T-helper 1 cell treated with Interleukin-12 subunit alpha and Interleukin-12 subunit beta and Interleukin-4 antibody, amounts not matched to agents 30 μg/mL and 1 μg/mL, for 36 hours (primary cell): ENCODE data around the gene GPX4.

Experiments used
- H3K27ac Mint-ChIP-seq: one replicate; pipeline ENCODE4 v1.8.0; 2021; ENCODE audit warnings: mild to moderate bottlenecking, mixed read lengths
- H3K27me3 Mint-ChIP-seq: one replicate; pipeline ENCODE4 v1.8.0; 2021; ENCODE audit warnings: low read depth, mixed read lengths
- H3K36me3 Mint-ChIP-seq: one replicate; pipeline ENCODE4 v1.8.0; 2021; ENCODE audit warnings: low read depth, mixed read lengths
- H3K4me1 Mint-ChIP-seq: one replicate; pipeline ENCODE4 v1.8.0; 2021; ENCODE audit warnings: low read depth, mixed read lengths
- H3K4me3 Mint-ChIP-seq: one replicate; pipeline ENCODE4 v1.8.0; 2021; ENCODE audit warnings: mild to moderate bottlenecking, moderate library complexity, mixed read lengths
- H3K9me3 Mint-ChIP-seq: one replicate; pipeline ENCODE4 v1.8.0; 2021; ENCODE audit warnings: mixed read lengths

GPX4 gene

DNA sequence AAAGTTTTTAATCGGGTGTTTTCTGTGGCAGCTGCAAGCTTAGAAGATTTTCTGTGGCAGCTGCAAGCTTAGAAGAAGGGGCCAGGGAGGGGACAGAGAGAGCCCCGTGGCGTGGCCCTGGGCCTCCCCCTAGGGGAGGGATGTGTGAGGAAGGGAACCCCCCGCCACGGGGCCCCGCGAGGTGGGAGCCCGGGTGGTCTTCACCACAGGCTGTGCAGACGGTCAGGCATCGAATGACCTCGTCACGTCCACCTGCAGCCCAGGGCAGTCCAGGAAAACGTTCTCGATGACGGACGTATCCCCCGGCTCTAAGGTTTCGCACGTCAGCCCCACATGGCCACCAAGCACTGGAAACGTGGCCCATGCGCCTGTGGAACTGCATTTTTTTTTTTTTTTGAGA, 17.2 kb upstream of the GPX4 start:
- no peak overlapping the region for H3K4me3 Mint-ChIP-seq
- H3K9me3 Mint-ChIP-seq, result no peaks in the 10 kb centered on the region
- no peak overlapping the region for H3K27ac Mint-ChIP-seq
- peaks cover 24% of the 10 kb centered on the region for H3K36me3 Mint-ChIP-seq
- no peaks in the 10 kb centered on the region for H3K27me3 Mint-ChIP-seq
- H3K4me1 Mint-ChIP-seq, result peaks cover 22% of the 10 kb centered on the region

- no peaks in the 10 kb centered on the region for H3K27me3 Mint-ChIP-seq
- H3K4me3 Mint-ChIP-seq, result peak overlapping the region; percentile 32
- peaks cover 21% of the 10 kb centered on the region for H3K36me3 Mint-ChIP-seq
- peaks cover 20% of the 10 kb centered on the region for H3K4me1 Mint-ChIP-seq
- H3K9me3 Mint-ChIP-seq, result no peaks in the 10 kb centered on the region
- peak overlapping the region; percentile 85 for H3K27ac Mint-ChIP-seq
These were observed 15.9 kb upstream of the GPX4 start for GRCh38 chr19:1087813-1088415.

DNA sequence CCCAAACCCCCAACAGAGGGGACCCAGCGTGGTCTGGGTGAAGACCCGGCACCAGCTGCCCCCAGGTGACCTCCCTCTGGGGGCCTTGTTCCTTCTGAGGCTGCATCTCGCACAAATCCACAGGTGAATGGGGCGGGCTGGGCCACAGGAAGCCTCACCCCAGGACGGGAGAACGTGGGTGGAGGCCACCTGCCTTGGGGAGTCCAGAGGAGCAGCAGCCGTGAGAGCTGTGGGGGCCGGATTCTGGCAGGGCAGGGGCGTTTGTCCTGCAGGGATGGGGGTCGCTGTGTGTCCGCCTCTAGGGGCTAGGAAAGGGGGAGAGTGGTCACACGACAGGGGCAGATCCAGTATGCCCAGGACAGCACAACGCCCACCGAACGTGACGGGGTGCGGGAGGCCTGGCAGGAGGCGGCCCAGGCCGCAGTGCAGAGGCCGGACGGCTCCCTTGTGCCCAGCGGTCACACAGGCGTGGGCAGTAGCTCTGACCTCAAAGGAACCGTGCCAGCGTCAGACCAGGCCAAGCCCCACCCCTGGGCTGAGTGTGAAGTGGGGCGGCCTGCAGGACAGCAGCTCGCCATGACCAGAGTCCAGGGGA, 15.3 kb upstream of the GPX4 start:
- H3K4me3 Mint-ChIP-seq, result peak overlapping the region; percentile 10
- H3K4me1 Mint-ChIP-seq, result peaks cover 23% of the 10 kb centered on the region
- H3K36me3 Mint-ChIP-seq, result peaks cover 23% of the 10 kb centered on the region

GRCh38 chr19:1089126-1089771, 14.5 kb upstream of the GPX4 start:
- Mint-ChIP-seq H3K9me3 (no peaks in the 10 kb centered on the region), H3K4me1 (peaks cover 27% of the 10 kb centered on the region), H3K27me3 (no peaks in the 10 kb centered on the region), H3K4me3 (no peak overlapping the region), H3K36me3 (peaks cover 24% of the 10 kb centered on the region), H3K27ac (peak overlapping the region; percentile 45)

More for the DNA sequence above, 15.3 kb upstream of the GPX4 start:
- Mint-ChIP-seq H3K9me3 (no peaks in the 10 kb centered on the region), H3K27ac (peak overlapping the region; percentile 55), H3K27me3 (no peaks in the 10 kb centered on the region)

- no peaks in the 10 kb centered on the region for H3K27me3 Mint-ChIP-seq
These were observed 13.9 kb upstream of the GPX4 start for GRCh38 chr19:1089891-1090290.

GRCh38 chr19:1090731-1091543, 12.9 kb upstream of the GPX4 start:
- H3K4me1 Mint-ChIP-seq, result peaks cover 26% of the 10 kb centered on the region
- no peak overlapping the region for H3K4me3 Mint-ChIP-seq
- no peaks in the 10 kb centered on the region for H3K27me3 Mint-ChIP-seq
- H3K27ac Mint-ChIP-seq, result no peak overlapping the region
- peaks cover 14% of the 10 kb centered on the region for H3K36me3 Mint-ChIP-seq
- H3K9me3 Mint-ChIP-seq, result no peaks in the 10 kb centered on the region

More at GRCh38 chr19:1089891-1090290, 13.9 kb upstream of the GPX4 start:
- Mint-ChIP-seq H3K36me3 (peaks cover 21% of the 10 kb centered on the region), H3K4me3 (no peak overlapping the region), H3K9me3 (no peaks in the 10 kb centered on the region), H3K4me1 (peaks cover 26% of the 10 kb centered on the region), H3K27ac (no peak overlapping the region)

DNA sequence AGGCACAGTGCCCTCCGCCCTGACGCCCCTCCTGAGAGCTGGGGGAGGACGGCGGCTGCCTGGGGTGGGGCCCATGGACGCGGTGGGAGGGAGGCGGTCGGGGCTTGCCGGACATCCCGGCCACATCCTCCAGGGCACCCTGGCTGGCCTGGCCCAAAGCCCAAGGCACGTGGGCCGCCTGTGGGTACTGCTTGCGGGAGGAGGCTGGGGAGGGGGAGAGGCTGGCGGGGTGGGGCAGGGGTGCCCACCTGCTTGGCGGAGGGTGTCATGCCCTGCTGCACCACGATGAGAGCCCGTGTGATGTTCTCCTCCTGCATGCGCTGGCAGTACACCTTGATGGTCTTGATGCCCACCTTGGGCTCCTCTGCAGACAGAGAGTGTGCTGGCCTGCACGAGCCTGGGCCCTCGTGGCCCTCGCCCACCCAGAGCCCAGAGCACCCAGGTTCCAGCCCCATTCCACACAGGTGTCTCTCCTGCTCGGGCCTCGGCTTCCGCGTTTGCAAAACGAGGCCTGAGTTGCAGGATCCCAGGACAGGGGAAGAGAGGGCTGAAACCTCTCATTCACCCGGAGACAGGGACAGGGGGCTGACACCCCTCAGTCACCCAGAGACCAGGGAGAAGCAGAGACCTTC, 12.1 kb upstream of the GPX4 start:
- peaks cover 14% of the 10 kb centered on the region for H3K36me3 Mint-ChIP-seq
- no peaks in the 10 kb centered on the region for H3K9me3 Mint-ChIP-seq
- no peaks in the 10 kb centered on the region for H3K27me3 Mint-ChIP-seq
- peaks cover 29% of the 10 kb centered on the region for H3K4me1 Mint-ChIP-seq
- H3K4me3 Mint-ChIP-seq, result no peak overlapping the region
- no peak overlapping the region for H3K27ac Mint-ChIP-seq

GRCh38 chr19:1093330-1093729, 10.5 kb upstream of the GPX4 start:
- peak overlapping the region; percentile 93 for H3K4me3 Mint-ChIP-seq
- peaks cover 25% of the 10 kb centered on the region for H3K4me1 Mint-ChIP-seq
- no peaks in the 10 kb centered on the region for H3K27me3 Mint-ChIP-seq
- no peak overlapping the region for H3K27ac Mint-ChIP-seq
- H3K36me3 Mint-ChIP-seq, result peaks cover 9% of the 10 kb centered on the region
- H3K9me3 Mint-ChIP-seq, result no peaks in the 10 kb centered on the region

DNA sequence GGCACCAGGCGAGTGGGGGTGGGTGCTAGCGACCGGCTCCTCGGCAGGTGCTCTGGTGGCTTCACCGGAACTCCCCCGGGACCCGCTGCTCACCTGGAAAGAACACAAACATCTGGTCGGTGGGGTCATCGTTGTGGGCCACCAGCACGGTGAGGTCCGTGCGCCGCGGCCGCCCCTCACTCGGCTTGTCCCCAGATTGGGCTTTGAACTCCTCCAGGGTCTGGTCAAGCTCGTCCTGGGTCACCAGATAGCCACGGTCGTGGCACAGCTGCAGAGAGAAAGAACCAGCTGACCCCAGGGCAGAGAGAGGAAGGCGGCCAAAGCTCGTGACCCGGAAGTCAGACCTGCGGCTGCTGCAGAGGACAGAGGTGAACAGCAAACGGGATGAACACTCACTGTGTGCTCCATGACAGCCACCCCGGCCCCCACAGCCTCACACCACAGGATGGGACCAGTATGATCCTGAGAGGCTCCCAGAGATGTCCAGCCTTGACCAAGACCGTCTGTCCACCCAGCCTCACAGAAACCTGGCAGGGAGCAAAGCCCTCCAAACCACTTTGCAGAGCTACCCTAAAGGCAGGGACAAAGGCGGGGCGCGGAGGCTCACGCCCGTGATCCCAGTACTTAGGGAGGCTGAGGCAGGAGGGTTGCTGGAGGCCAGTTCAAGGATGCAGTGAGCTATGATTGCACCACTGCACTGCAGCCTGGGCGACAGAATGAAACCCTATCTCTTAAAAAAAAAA, 9.8 kb upstream of the GPX4 start:
- H3K4me1 Mint-ChIP-seq, result peaks cover 27% of the 10 kb centered on the region
- H3K27me3 Mint-ChIP-seq, result no peaks in the 10 kb centered on the region
- H3K9me3 Mint-ChIP-seq, result peaks cover 3% of the 10 kb centered on the region
- H3K27ac Mint-ChIP-seq, result peak overlapping the region; percentile 52
- peak overlapping the region; percentile 93 for H3K4me3 Mint-ChIP-seq
- H3K36me3 Mint-ChIP-seq, result peaks cover 11% of the 10 kb centered on the region

DNA sequence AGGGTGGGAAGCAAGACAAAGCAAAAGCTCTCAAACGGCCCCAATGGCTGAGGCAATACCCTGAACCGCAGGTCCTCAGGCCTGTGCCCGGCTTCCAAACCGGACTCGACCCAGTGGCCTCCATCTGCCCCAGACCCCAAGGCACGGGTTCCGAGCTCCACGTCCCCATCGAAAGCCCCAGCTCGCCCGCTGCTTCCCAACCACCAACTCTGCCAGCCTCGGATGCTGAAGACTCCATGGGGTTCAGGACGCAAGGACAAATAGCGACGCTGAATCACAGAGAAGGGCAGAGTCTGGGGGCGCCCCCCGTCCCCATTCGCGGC, 9.2 kb upstream of the GPX4 start:
- peaks cover 4% of the 10 kb centered on the region for H3K9me3 Mint-ChIP-seq
- H3K4me1 Mint-ChIP-seq, result peaks cover 31% of the 10 kb centered on the region
- peak overlapping the region; percentile 52 for H3K27ac Mint-ChIP-seq
- H3K4me3 Mint-ChIP-seq, result peak overlapping the region; percentile 93
- H3K36me3 Mint-ChIP-seq, result peaks cover 14% of the 10 kb centered on the region
- H3K27me3 Mint-ChIP-seq, result no peaks in the 10 kb centered on the region

GRCh38 chr19:1094978-1095701, 8.7 kb upstream of the GPX4 start, which contains the start of gene POLR2E:
Gene POLR2E, minus strand, starts transcription at chr19:1095375. Its CDS starts 60 bp downstream, at chr19:1095315.
- peaks cover 35% of the 10 kb centered on the region for H3K4me1 Mint-ChIP-seq
- peaks cover 8% of the 10 kb centered on the region for H3K9me3 Mint-ChIP-seq
- H3K4me3 Mint-ChIP-seq, result peak within 1 kb of the TSS; percentile 93
- peaks cover 17% of the 10 kb centered on the region for H3K36me3 Mint-ChIP-seq
- H3K27ac Mint-ChIP-seq, result peak within 1 kb of the TSS; percentile 89
- no peaks in the 10 kb centered on the region for H3K27me3 Mint-ChIP-seq

DNA sequence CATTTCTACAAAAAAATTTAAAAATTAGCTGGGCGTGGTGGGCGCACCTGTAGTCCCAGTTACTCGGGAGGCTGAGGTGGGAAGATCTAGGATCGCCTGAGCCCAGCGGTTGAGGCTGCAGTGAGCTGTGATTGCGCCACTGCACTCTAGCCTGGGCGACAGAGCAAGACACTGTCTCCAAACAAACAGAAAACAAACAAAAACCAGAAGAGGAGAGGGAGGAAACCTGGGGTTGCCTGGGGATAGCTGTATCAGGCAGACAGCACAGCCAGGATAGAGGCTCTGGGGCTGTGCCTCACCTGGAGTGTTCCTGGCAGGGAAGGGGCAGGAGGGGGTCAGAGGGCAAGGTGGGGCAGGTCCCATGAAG, 6.0 kb upstream of the GPX4 start:
- Mint-ChIP-seq H3K36me3 (peaks cover 17% of the 10 kb centered on the region), H3K27ac (peak overlapping the region; percentile 42), H3K4me1 (peaks cover 48% of the 10 kb centered on the region), H3K27me3 (no peaks in the 10 kb centered on the region), H3K9me3 (peaks cover 8% of the 10 kb centered on the region), H3K4me3 (peak overlapping the region; percentile 7)
